GM12891 (cell line): ENCODE data around the gene PHRF1.

Source experiments
- PAX5 ChIP-seq: IDR thresholded peaks from 2 replicates; pipeline ENCODE4 v1.6.1; 2011; ENCODE audit warnings: low read length, moderate library complexity, mild to moderate bottlenecking; ENCODE audit not compliant: insufficient read depth, severe bottlenecking
- POLR2A ChIP-seq: IDR thresholded peaks from 2 replicates; pipeline ENCODE4 v1.6.1; 2011; ENCODE audit warnings: low read depth, low read length, control low read depth
- POLR2AphosphoS5 ChIP-seq: IDR thresholded peaks from 2 replicates; pipeline ENCODE4 v1.6.1; 2011; ENCODE audit warnings: low read depth, low read length, control low read depth
- POU2F2 ChIP-seq: IDR thresholded peaks from 2 replicates; pipeline ENCODE4 v1.6.1; 2011; ENCODE audit warnings: low read depth, mild to moderate bottlenecking, control low read depth, low read length, moderate library complexity
- TAF1 ChIP-seq: IDR thresholded peaks from 2 replicates; pipeline ENCODE4 v1.6.1; 2011; ENCODE audit warnings: low read depth, low read length, control low read depth

GRCh38 chr11:555780-556661 is 20.2 kb upstream of the PHRF1 start:
- TF ChIP-seq POLR2A (no peak), POLR2AphosphoS5 (no peak), PAX5 (no peak), POU2F2 (no peak), TAF1 (no peak)
